Measurements from ENCODE around the gene METTL13.

- TF ChIP-seq EP300 (conservative IDR thresholded peaks at IDR 0.05; ENCODE audit: poor library complexity, severe bottlenecking) (no peak), TAF1 (IDR thresholded peaks at IDR 0.05; ENCODE audit: low read depth) (no peak)
These were observed 24.6 kb upstream of the METTL13 start for GRCh38 chr1:171756856-171757255.

All from neural cell (in vitro differentiated cells).